A673 (cell line): ENCODE data around the gene ALG5.

Experiments used
- CTCF ChIP-seq: fragments of 300-800, 200-600 bp; sonication (generic); conservative IDR thresholded peaks from 2 replicates; pipeline ENCODE4 v1.5.1; 2017; ENCODE audit warnings: low read depth, mild to moderate bottlenecking, antibody characterized with exemption, low read length, moderate library complexity, mixed read lengths
- EZH2 ChIP-seq: fragments of 200-600 bp; sonication (generic); IDR thresholded peaks from 2 replicates; pipeline ENCODE4 v1.6.1; 2017; ENCODE audit warnings: borderline replicate concordance, low read depth, mild to moderate bottlenecking, mixed read lengths, antibody characterized with exemption, low read length; ENCODE audit not compliant: poor library complexity, severe bottlenecking

DNA sequence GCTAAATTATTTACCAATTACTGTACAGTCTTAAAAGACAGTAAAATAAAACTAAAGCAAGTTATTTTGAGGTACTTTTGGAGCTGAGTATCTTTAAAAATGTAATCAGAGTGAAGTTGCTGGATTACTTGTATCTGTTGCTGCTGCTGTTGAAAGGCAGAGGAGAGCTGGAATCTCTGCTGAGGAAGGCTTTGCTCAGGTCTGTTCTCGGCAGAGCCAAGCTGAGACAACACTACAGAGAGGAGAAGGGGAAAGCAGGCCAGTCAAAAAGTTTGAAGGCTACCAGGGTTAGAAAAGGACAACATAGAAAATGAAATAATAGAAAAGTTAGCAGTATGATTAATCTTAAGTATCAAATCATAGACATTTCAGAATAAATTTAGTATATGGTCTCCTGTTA lies 11.3 kb upstream of the ALG5 start:
- TF ChIP-seq CTCF (no peak), EZH2 (no peak)
